T-helper 2 cell treated with Interferon-gamma antibody and Interleukin-4, amounts not matched to agents 100 ng/mL and 5 ng/mL, for 36 hours (primary cell): ENCODE results near the gene PGM1. TPM values are rescaled to one million over a fixed set of nuclear protein-coding genes. Genes with fewer than 3 reads are reported as not detected.

Experiments
- intact Hi-C: fragments of 100-400 bp; cut with micrococcal nuclease; formaldehyde crosslinking; loops from one replicate; pipeline ENCODE4 v1.15.1; 2023
- total RNA-seq: library from RNA; stranded (reverse); gene quantifications from 2 replicates; pipeline ENCODE4 v1.2.3, GENCODE V29; 2022

PGM1 gene
- total RNA-seq, 1 donor from 2014 or later: 49.8 TPM

- intact Hi-C loops: no loop called here
Measured at GRCh38 chr1:63663301-63663700, 70.1 kb downstream of the PGM1 start.

GRCh38 chr1:63663873-63664272 is 70.7 kb downstream of the PGM1 start:
- intact Hi-C loops: no loop called here

- intact Hi-C loops: no loop called here
Measured at GRCh38 chr1:63664742-63665141, 71.5 kb downstream of the PGM1 start.

DNA sequence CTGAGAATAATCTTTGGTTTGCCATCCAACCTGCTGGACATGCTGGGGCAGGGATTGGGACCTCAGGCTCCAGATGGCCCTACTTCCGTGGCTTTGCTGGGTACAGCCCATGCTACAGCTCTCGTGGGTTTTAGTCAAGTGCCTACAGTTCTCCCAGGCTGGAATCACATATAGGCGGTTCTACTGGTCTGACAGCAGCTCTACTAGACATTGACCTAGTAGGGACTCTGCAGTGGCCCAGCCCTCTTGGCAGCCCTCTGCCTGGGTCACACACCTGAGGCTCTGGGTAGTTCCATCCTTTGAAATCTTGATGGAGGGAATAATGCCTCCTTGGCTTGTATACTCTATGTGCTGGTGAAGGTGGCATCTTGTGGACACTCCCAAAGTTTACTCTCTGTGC is 72.2 kb downstream of the PGM1 start:
- intact Hi-C loops: no loop called here

DNA sequence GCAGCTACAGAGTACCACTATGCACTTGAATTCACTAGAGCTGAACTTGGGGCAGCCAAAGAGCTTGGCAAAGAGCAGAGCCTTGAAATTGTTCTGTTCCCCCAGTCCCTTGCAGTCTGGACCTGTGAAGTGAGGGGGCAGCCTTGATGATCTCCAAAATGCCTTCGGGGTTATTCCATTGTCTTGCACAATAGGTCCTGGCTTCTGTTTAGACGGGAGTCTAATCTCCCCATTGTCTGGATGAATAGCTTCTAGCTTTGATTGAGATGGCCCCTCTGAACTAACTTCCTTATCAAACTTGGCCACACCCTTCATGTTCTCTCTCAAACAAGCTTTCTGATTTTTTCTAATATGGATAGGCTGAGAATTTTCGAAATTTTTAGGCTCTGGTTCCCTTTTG is 72.6 kb downstream of the PGM1 start:
- intact Hi-C loops: no loop called here

- intact Hi-C loops: no loop called here
Measured at GRCh38 chr1:63668298-63668697, 75.1 kb downstream of the PGM1 start.

- intact Hi-C loops: no loop called here
Measured at GRCh38 chr1:63669151-63669961, 76.1 kb downstream of the PGM1 start.

GRCh38 chr1:63670164-63670563 is 77.0 kb downstream of the PGM1 start:
- intact Hi-C loops: no loop called here

GRCh38 chr1:63671514-63671913 is 78.3 kb downstream of the PGM1 start:
- intact Hi-C loops: no loop called here

GRCh38 chr1:63674238-63674864 is 81.1 kb downstream of the PGM1 start:
- intact Hi-C loops: no loop called here

GRCh38 chr1:63674865-63675419 is 81.7 kb downstream of the PGM1 start:
- intact Hi-C loops: no loop called here

DNA sequence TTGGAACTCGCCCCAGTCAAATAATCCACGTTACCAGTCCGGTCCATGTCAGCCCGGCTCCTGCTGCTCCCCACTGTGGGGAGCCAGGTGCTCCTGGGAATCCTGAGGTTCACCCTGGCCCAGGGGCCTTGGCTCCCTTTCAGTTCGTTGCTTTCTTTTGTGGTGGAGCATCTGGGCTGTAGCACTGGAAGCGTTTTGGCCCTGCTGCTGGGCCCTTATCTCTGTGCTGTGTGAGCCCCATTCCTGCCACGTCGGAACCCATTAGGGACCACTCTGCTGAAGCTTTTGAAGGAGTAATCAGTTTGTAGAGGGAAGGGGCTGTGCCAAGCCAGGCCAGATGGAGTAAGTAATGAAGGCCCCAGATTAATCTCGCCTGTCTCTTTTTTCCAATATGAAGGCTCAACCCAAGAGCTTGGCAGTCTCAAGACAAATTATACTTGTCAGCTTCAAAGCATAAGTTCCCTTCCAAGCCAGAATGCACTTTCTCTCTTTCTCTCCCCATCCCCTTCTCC is 82.3 kb downstream of the PGM1 start:
- intact Hi-C loops: no loop called here

GRCh38 chr1:63677497-63677896 is 84.3 kb downstream of the PGM1 start:
- intact Hi-C loops: no loop called here

- intact Hi-C loops: no loop called here
Measured at GRCh38 chr1:63678200-63678599, 85.0 kb downstream of the PGM1 start.

DNA sequence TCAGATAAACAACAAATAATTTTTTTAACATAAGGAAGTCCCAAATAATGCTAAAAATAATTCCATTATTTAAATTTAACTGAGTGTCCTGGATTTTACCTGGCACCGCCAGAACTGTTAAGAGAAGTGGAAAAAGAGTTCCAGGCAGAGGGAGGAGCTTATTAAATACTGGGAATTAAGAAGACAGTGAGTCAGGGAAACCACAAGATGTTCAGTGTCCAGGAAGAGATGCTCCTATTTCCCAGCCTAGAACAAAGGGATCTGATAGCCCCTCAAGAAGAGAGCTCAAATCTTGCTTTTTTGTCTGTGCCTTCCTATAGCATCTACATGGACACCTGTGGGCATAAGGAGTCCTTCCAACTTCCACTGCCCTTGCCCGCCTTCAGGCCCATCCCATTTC is 85.9 kb downstream of the PGM1 start:
- intact Hi-C loops: no loop called here

GRCh38 chr1:63679589-63679988 is 86.4 kb downstream of the PGM1 start:
- intact Hi-C loops: no loop called here

- intact Hi-C loops: no loop called here
Measured at GRCh38 chr1:63682936-63683335, 89.7 kb downstream of the PGM1 start.

DNA sequence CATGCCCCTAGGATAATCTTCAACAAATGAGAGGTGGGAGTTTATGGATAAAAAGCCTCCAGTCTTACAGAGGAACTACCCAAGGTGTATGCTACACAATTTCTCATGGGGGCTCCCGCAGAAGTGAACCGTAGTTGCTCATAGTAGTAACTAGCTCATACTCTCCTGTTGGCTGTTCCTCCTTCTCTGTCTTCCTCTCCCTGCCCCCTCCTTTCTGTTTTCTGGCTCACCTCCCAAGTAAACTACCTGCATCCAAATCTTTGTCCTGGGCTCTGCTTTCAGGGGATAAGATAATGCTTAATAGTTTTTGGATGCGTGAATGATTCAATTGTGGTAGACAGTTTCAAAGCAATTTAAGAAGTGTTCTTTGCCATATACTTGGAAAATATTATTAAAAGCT is 90.5 kb downstream of the PGM1 start:
- intact Hi-C loops: no loop called here

DNA sequence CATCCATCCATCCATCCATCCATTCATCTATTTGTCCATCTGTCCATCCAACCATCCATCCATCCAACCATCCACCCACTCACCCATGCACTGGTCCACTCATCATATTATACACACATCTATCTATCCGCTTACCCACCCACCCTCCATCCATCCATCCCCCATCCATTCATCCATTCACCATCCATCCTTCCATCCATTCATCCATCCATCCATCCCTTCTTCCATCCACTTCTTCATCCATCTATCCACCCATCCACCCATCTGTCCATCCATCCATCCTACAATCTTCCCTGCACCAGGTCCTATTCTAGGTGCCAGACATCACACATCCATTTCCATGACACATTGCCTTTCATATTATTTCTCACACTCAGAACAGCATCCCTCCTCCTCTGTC is 93.5 kb downstream of the PGM1 start:
- intact Hi-C loops: no loop called here

GRCh38 chr1:63688302-63688890 is 95.2 kb downstream of the PGM1 start:
- intact Hi-C loops: no loop called here

- intact Hi-C loops: loop anchor here (5.0 to 10.0 kb wide), 2 partner anchors 84 to 551 kb away; partner anchors contain the start of gene ROR1
Measured at GRCh38 chr1:63690966-63691700, 97.9 kb downstream of the PGM1 start.
